Myometrial cell (primary cell): Measurements from ENCODE around the gene MARK1. TPM values are rescaled to one million over a fixed set of nuclear protein-coding genes. Genes with fewer than 3 reads are reported as not detected.

ENCODE experiments used
- total RNA-seq: library from RNA; depleted of rRNA; stranded (reverse); fragments of >200 nt; gene quantifications from 2 replicates; pipeline ENCODE4 v1.2.3, GENCODE V29; 2015

The MARK1 gene
- total RNA-seq: 0.18 and 0.29 TPM in 2 replicates

GRCh38 chr1:220527908-220528678, at the start of gene MARK1:
MARK1 (plus strand) TSS chr1:220528136; CDS start chr1:220528823, 687 bp downstream.

GRCh38 chr1:220690140-220691052, 162.5 kb downstream of the MARK1 start, which contains the start of gene C1orf115:
C1orf115 (plus strand) TSS chr1:220690363; CDS start chr1:220690403, 40 bp downstream.

Other genes starting within 250 kb of the MARK1 start
- 1.1 and 1.7 TPM in 2 replicates for gene C1orf115, start 162.2 kb downstream of the MARK1 start, total RNA-seq
- gene MTARC2, start 220.2 kb downstream of the MARK1 start, total RNA-seq: 1.2 and 4.3 TPM in 2 replicates